ENCODE results near the gene PER3. TPM values are rescaled to one million over a fixed set of nuclear protein-coding genes. Genes with fewer than 3 reads are reported as not detected.
A peak's percentile ranks its signal among the peaks of the same experiment; 100 is the strongest.

PER3 gene
- total RNA-seq, 1 experiment from 2014 or later = 5.8 TPM

DNA sequence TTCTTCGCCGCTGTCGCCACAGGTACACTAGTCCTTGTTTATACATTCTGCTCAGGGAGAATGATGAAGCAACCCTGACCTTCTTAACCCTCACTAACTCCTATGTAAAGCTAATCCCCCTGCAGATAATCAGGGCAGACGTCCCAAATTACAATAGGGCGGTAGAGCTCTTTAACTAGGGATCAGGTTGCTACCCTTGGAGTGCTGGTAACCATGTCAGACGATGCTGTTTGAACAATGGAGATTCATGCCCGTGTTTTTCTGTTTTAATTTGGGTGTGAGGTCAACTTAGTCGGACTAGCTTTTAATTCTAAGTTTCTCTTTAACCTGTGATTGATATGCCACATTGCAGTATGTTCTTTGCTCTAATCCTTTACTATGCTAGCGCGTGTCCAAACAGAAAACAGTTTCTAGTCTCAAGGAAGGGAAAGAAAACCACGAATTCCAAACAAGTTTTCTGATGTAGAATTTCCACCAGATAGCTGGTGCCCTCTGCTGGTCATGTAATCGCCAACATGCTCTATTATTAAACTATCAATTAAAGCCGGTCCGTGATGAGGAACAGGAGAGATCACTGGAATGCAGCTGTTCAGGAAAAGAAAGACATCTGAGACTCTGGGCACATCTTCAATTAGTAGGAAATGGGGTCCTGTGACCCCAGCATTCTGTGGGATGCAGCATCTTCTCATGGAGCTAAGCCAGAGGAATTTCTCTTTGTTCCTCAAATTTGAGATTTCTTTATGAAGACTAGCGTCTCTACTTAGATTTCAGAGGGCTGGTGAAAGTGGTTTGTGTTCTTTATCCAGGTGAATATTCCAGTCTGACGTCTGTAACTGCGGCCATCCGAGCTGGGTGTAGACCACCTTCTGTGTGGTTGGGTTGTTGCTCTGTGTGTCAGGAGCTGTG, 31.3 kb upstream of the PER3 start:
- DNase-seq (ENCODE audit: low read depth, low spot score) (peak; percentile 32), ATAC-seq (peak; percentile 72)
- Histone ChIP-seq H3K27me3 (ENCODE audit: insufficient read depth, low read length) (no peaks in the 10 kb centered on the region), H3K4me1 (ENCODE audit: control insufficient read depth in 1 of 2, insufficient read depth in 2 of 2, low read length in 2 of 2) (no peaks in the 10 kb centered on the region), H3K4me3 (replicated peaks in 1 of 2; ENCODE audit: low read depth in 1 of 2, low read length in 2 of 2) (no peak overlapping the region), H3K36me3 (ENCODE audit: control insufficient read depth in 1 of 2, insufficient read depth in 2 of 2, low read length in 2 of 2) (peaks cover 4% of the 10 kb centered on the region in 2 experiments; a peak in 2 of 4 replicates), H3K9ac (ENCODE audit: low read length) (no peak overlapping the region), H3K9me3 (ENCODE audit: control insufficient read depth in 1 of 2, insufficient read depth in 1 of 2, low read depth in 1 of 2, low read length in 2 of 2) (no peaks in the 10 kb centered on the region), H3K9me2 (ENCODE audit: insufficient read depth) (no peaks in the 10 kb centered on the region), H4K20me1 (ENCODE audit: insufficient read depth) (no peaks in the 10 kb centered on the region), H3K27ac (ENCODE audit: low read depth, low read length) (no peak overlapping the region), H3K79me2 (ENCODE audit: insufficient read depth, low read length) (no peaks in the 10 kb centered on the region), H2AFZ (ENCODE audit: low read depth, low read length, poor library complexity, severe bottlenecking) (no peak overlapping the region), H3K4me2 (ENCODE audit: low read length) (no peak overlapping the region)
- no TSS peak for BruUV-seq (replicated peaks)
- TF ChIP-seq SRF (IDR thresholded peaks at IDR 0.05; ENCODE audit: low read depth) = no peak
- no peak for TF ChIP-seq JUND (IDR thresholded peaks at IDR 0.05)
- TF ChIP-seq CEBPB (IDR thresholded peaks at IDR 0.05; ENCODE audit: low read depth) = no peak
- no peak for TF ChIP-seq POLR2AphosphoS5 (IDR thresholded peaks at IDR 0.05; ENCODE audit: low read depth, low read length)
- TF ChIP-seq POLR2A (IDR thresholded peaks at IDR 0.05; ENCODE audit: borderline replicate concordance, extremely low read depth, insufficient read depth, insufficient read length) = no peak
- TF ChIP-seq CTCF (IDR thresholded peaks at IDR 0.05 in 2 of 3, conservative IDR thresholded peaks at IDR 0.05 in 1 of 3; ENCODE audit: borderline replicate concordance in 1 of 3, insufficient read depth in 1 of 3, low read depth in 2 of 3, low read length in 2 of 3) = peak; percentile 77 to 93 (median 89)
- no peak for TF ChIP-seq ZFX (IDR thresholded peaks at IDR 0.05)
- peak; percentile 84 for TF ChIP-seq RAD21 (IDR thresholded peaks at IDR 0.05; ENCODE audit: low read depth)
- TF ChIP-seq EZH2 (IDR thresholded peaks at IDR 0.05) = no peak
- TF ChIP-seq, protein P1, sequence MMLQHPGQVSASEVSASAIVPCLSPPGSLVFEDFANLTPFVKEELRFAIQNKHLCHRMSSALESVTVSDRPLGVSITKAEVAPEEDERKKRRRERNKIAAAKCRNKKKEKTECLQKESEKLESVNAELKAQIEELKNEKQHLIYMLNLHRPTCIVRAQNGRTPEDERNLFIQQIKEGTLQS (IDR thresholded peaks at IDR 0.05) = no peak
- TF ChIP-seq REST (IDR thresholded peaks at IDR 0.05; ENCODE audit: low read depth) = no peak
- intact Hi-C loops (cut with micrococcal nuclease) = loop anchor here (1.0 kb wide), 1 partner anchor 85 kb away; no protein-coding TSS in a partner anchor
- POLR2A ChIA-PET = interaction anchor here (1.1 kb wide), 1 partner anchor 13 kb away, joined by 3 read pairs; no protein-coding TSS in a partner anchor
- CTCF ChIA-PET = interaction anchor here (0.7 to 5.3 kb wide), 10 partner anchors 8 to 790 kb away, joined by 3 to 96 read pairs (median 6); no protein-coding TSS in a partner anchor
- RAD21 ChIA-PET (ENCODE audit: low non-redundant PET in 1 of 2, low total read pairs in 2 of 2, uncharacterized antibody in 2 of 2, unreplicated experiment in 2 of 2) = interaction anchor here (1.2 to 1.9 kb wide), 4 partner anchors 83 to 86 kb away, joined by 5 to 10 read pairs (median 7); no protein-coding TSS in a partner anchor

Data from HCT116 (cell line).